Gastrocnemius medialis (tissue), 4 donors: ENCODE data around the gene ZNF283.

Experiments used
- CTCF ChIP-seq, 5 experiments: fragments of 450-650 bp in 3 of 5; fragments of 200-600 bp in 2 of 5; sonication (generic) in 2 of 5; IDR thresholded peaks in 4 of 5; conservative IDR thresholded peaks in 1 of 5; 1 replicate in 4 of 5; 2 replicates in 1 of 5; pipeline ENCODE4 v1.5.1; 2016 to 2019; ENCODE audit warnings: antibody characterized with exemption in 5 of 5, mild to moderate bottlenecking in 3 of 5, moderate library complexity in 3 of 5
- POLR2A ChIP-seq, 2 donors: fragments of 450-650 bp; IDR thresholded peaks; one replicate each; pipeline ENCODE4 v1.6.1; 2017; ENCODE audit warnings: antibody characterized with exemption in 2 of 2, mild to moderate bottlenecking in 2 of 2, moderate library complexity in 2 of 2

GRCh38 chr19:43798546-43799409 is 28.3 kb upstream of the ZNF283 start:
- TF ChIP-seq CTCF (IDR thresholded peaks at IDR 0.05 in 4 of 5, conservative IDR thresholded peaks at IDR 0.05 in 1 of 5) (no peak), POLR2A (IDR thresholded peaks at IDR 0.05) (no peak)
